ENCODE results near the gene USH2A.

USH2A gene

GRCh38 chr1:215669806-215670491 is 753.3 kb downstream of the USH2A start:
- no peak for DNase-seq

GRCh38 chr1:215667761-215668160 is 755.5 kb downstream of the USH2A start:
- no peak for DNase-seq

GRCh38 chr1:215665215-215665614 is 758.0 kb downstream of the USH2A start:
- no peak for DNase-seq

GRCh38 chr1:215661033-215661432 is 762.2 kb downstream of the USH2A start:
- no peak for DNase-seq

GRCh38 chr1:215660259-215660658 is 763.0 kb downstream of the USH2A start:
- no peak for DNase-seq

GRCh38 chr1:215657047-215657446 is 766.2 kb downstream of the USH2A start:
- no peak for DNase-seq

GRCh38 chr1:215652371-215652770 is 770.9 kb downstream of the USH2A start:
- no peak for DNase-seq

GRCh38 chr1:215651867-215652266 is 771.4 kb downstream of the USH2A start:
- no peak for DNase-seq

- DNase-seq, result no peak
Observed at GRCh38 chr1:215650446-215651149, 772.6 kb downstream of the USH2A start.

GRCh38 chr1:215648957-215649356 is 774.3 kb downstream of the USH2A start:
- no peak for DNase-seq

- no peak for DNase-seq
Observed at GRCh38 chr1:215647738-215648137, 775.5 kb downstream of the USH2A start.

- DNase-seq, result no peak
Observed at GRCh38 chr1:215645861-215646260, 777.4 kb downstream of the USH2A start.

GRCh38 chr1:215645182-215645581 is 778.1 kb downstream of the USH2A start:
- DNase-seq, result no peak

GRCh38 chr1:215643592-215644321 is 779.5 kb downstream of the USH2A start:
- no peak for DNase-seq

GRCh38 chr1:215640429-215641148 is 782.7 kb downstream of the USH2A start:
- no peak for DNase-seq

- DNase-seq, result no peak
Observed at GRCh38 chr1:215637041-215637573, 786.1 kb downstream of the USH2A start.

- no peak for DNase-seq
Observed at GRCh38 chr1:215636258-215636965, 786.8 kb downstream of the USH2A start.

GRCh38 chr1:215635827-215636226 is 787.4 kb downstream of the USH2A start:
- no peak for DNase-seq

GRCh38 chr1:215631489-215631888 is 791.8 kb downstream of the USH2A start:
- peak; percentile 89 for DNase-seq

GRCh38 chr1:215631040-215631439 is 792.2 kb downstream of the USH2A start:
- DNase-seq, result no peak

GRCh38 chr1:215625949-215626348 is 797.3 kb downstream of the USH2A start:
- no peak for DNase-seq

GRCh38 chr1:215623162-215623561 is 800.1 kb downstream of the USH2A start:
- no peak for DNase-seq
